K562 (cell line): ENCODE data around the gene SHBG. TPM values are rescaled to one million over a fixed set of nuclear protein-coding genes. Genes with fewer than 3 reads are reported as not detected.

Experiments used
- CREB1 ChIP-seq, 2 experiments: sonication (generic) in 1 of 2; formaldehyde crosslinking in 1 of 2; IDR thresholded peaks; 2 replicates each; pipeline versions ENCODE4 v1.6.1 to v1.8.0; 2012 to 2022; ENCODE audit warnings: inconsistent platforms in 1 of 2, mild to moderate bottlenecking in 1 of 2, missing genetic modification reagents in 1 of 2, moderate library complexity in 1 of 2
- HMGN3 ChIP-seq: IDR thresholded peaks from 2 replicates; pipeline ENCODE4 v1.6.1; 2011; ENCODE audit warnings: borderline replicate concordance, low read depth, mild to moderate bottlenecking, mixed read lengths, low read length; ENCODE audit not compliant: insufficient read length; ENCODE audit errors: extremely low read depth
- KAT7 ChIP-seq: sonication (generic); formaldehyde crosslinking; IDR thresholded peaks from 2 replicates; pipeline ENCODE4 v1.8.0; 2022; ENCODE audit warnings: missing genetic modification reagents, mild to moderate bottlenecking, borderline replicate concordance
- MAZ ChIP-seq, 2 experiments: fragments of 450-650 bp in 1 of 2; sonication (generic) in 1 of 2; formaldehyde crosslinking; IDR thresholded peaks in 1 of 2; conservative IDR thresholded peaks in 1 of 2; 2 replicates each; pipeline versions ENCODE4 v1.4.0 to v1.5.0; 2020; ENCODE audit warnings: mild to moderate bottlenecking in 1 of 2, missing genetic modification reagents in 1 of 2
- PCBP1 ChIP-seq: fragments of 200-400 bp; formaldehyde crosslinking; IDR thresholded peaks from 2 replicates; pipeline ENCODE4 v1.6.1; 2018; ENCODE audit warnings: mild to moderate bottlenecking, low read depth, low read length; ENCODE audit not compliant: poor library complexity, severe bottlenecking
- RFX1 ChIP-seq: fragments of 450-650 bp; IDR thresholded peaks from 2 replicates; pipeline ENCODE4 v1.6.1; 2016; ENCODE audit warnings: mild to moderate bottlenecking, moderate library complexity
- SIRT6 ChIP-seq: IDR thresholded peaks from one replicate; pipeline ENCODE4 v1.6.1; 2012; ENCODE audit warnings: low read depth, mild to moderate bottlenecking, control low read depth, inconsistent platforms, low read length, moderate library complexity
- SLC30A9 ChIP-seq: fragments of 250-450 bp; sonication (Bioruptor Pico); IDR thresholded peaks from 2 replicates; pipeline ENCODE4 v1.8.0; 2022; ENCODE audit warnings: mild to moderate bottlenecking, moderate library complexity
- ZBTB1 ChIP-seq: sonication (generic); formaldehyde crosslinking; IDR thresholded peaks from 2 replicates; pipeline ENCODE4 v1.8.1; 2023; ENCODE audit warnings: missing genetic modification reagents, low read depth, mild to moderate bottlenecking, borderline replicate concordance
- ZBTB17 ChIP-seq: fragments of 450-650 bp; formaldehyde crosslinking; IDR thresholded peaks from 2 replicates; pipeline ENCODE4 v1.4.0; 2020; ENCODE audit warnings: mild to moderate bottlenecking
- ZBTB9 ChIP-seq: fragments of 450-650 bp; formaldehyde crosslinking; IDR thresholded peaks from 2 replicates; pipeline ENCODE4 v1.4.0; 2020; ENCODE audit warnings: mild to moderate bottlenecking, moderate library complexity
- ZNF134 ChIP-seq: fragments of 250-450 bp; sonication (Bioruptor Pico); conservative IDR thresholded peaks from 2 replicates; pipeline ENCODE4 v1.4.0; 2020
- ZNF280A ChIP-seq: fragments of 450-650 bp; IDR thresholded peaks from 2 replicates; pipeline ENCODE4 v1.6.1; 2018; ENCODE audit warnings: mild to moderate bottlenecking, low read depth; ENCODE audit not compliant: partially characterized antibody
- ZNF583 ChIP-seq: fragments of 250-450 bp; sonication (Bioruptor Pico); IDR thresholded peaks from 2 replicates; pipeline ENCODE4 v1.4.0; 2020
- ZNF584 ChIP-seq: fragments of 200-800 bp; sonication (Bioruptor generic); IDR thresholded peaks from 2 replicates; pipeline ENCODE4 v1.6.1; 2016; ENCODE audit warnings: low read depth, mild to moderate bottlenecking, missing genetic modification characterization, missing compliant biosample characterization
- polyA plus RNA-seq, 8 experiments: library from polyadenylated mRNA; depleted of rRNA in 4 of 8; stranded (reverse) in 5 of 8; unstranded in 3 of 8; fragments of >200 nt; fragmentation: Nextera tagmentation in 2 of 8; fragmentation: Illumina TruSeq in 1 of 8; extraction: Ambion mirVana in 2 of 8; extraction: Trizol in 1 of 8; gene quantifications; 2 replicates each; pipeline versions ENCODE4 v1.2.1 to v1.2.3, GENCODE V29; 2011 to 2014; ENCODE audit warnings: inconsistent platforms in 1 of 8, missing spikeins in 1 of 8
- total RNA-seq, 7 experiments: library from RNA; depleted of rRNA in 6 of 7; stranded (reverse); fragments of >200 nt in 6 of 7; fragmentation: Illumina TruSeq in 2 of 7; extraction: Trizol in 2 of 7; gene quantifications; 2 replicates each; pipeline versions ENCODE4 v1.2.1 to v1.2.3, GENCODE V29; 2011 to 2021; ENCODE audit warnings: low replicate concordance in 1 of 7
- TF ChIP-seq, protein P1 (sequence below): sonication (generic); formaldehyde crosslinking; IDR thresholded peaks from 2 replicates; pipeline ENCODE4 v1.8.0; 2023; ENCODE audit warnings: mild to moderate bottlenecking, missing genetic modification reagents
- TF ChIP-seq, protein P2 (sequence below), 3 experiments: fragments of 200-800 bp in 1 of 3; sonication (Bioruptor generic) in 1 of 3; sonication (generic) in 1 of 3; formaldehyde crosslinking in 1 of 3; IDR thresholded peaks; 2 replicates each; pipeline versions ENCODE4 v1.6.1 to v1.8.0; 2016 to 2022; ENCODE audit warnings: mild to moderate bottlenecking in 2 of 3, missing compliant biosample characterization in 2 of 3, missing genetic modification characterization in 2 of 3, missing genetic modification reagents in 1 of 3

Gene SHBG
- total and polyA plus RNA-seq, 9 of the 15 experiments (the other 6 are each of a cell fraction or from before 2014, with no cell fraction given), result not detected

DNA sequence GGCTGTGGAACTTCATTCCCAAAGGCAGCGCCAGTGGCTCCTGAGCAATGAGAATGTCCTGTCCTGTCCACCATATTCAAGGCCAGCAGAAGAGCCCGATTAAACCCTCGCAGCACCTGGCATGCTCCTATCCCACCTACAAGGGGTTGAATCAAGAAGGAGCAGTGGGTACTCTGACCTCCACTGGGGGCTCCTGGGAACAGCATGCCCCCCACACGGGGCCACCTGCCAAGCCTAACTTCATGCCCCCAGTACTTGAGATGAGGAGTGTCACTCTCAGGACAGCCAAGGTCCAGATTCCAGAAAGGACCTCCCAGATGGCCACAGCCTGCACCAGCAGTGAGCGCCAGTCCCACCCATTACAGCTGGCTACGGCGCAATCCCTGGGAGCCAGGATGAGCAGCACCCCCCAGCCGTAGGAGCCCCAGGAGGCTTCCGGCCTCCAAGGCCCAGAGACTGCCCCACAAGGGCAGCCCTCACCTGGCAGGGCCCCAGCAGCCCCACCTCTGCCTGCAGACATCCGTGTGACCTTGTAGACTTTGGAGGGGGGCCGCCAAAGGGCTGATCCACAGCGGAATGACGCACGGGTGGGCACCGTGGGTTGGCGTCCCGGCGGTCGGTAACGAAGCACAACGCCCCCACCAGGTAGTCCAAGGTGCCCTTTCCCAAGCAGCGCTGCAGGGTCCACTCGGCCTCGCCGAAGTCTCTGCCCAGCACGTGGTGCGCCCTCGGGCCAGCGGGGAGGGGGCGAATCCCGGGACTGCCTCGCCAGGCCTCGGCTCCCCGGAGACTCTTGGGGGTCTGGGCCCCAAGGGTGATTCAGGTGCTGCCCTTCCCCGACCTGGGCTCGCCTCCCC is 47.3 kb upstream of the SHBG start (continued):
- TF ChIP-seq ZNF280A, result no peak
- TF ChIP-seq SLC30A9 (CRISPR knock-in tag), result no peak
- TF ChIP-seq RFX1, result no peak
- peak in 1 of 2 experiments; percentile 48; a peak in 2 of 4 replicates for TF ChIP-seq MAZ (CRISPR knock-in tag; conservative IDR thresholded peaks at IDR 0.05 in 1 of 2, IDR thresholded peaks at IDR 0.05 in 1 of 2)
- no peak for TF ChIP-seq CREB1 (IDR thresholded peaks at IDR 0.05)
- no peak; the same call in 1 of the 2 replicates for TF ChIP-seq CREB1 (CRISPR knock-in tag; IDR thresholded peaks at IDR 0.05)
- 0 out of 2 replicates have a peak, but pooled peaks have one; percentile 45 for TF ChIP-seq ZNF584 (CRISPR knock-in tag)
- TF ChIP-seq HMGN3, result peak; percentile 39
- peak; percentile 44 for TF ChIP-seq PCBP1
- 0 out of 2 replicates have a peak, but pooled peaks have one; percentile 15 for TF ChIP-seq ZBTB1 (CRISPR knock-in tag)
- peak; percentile 73 for TF ChIP-seq ZBTB17 (CRISPR knock-in tag)
- 0 out of 2 replicates have a peak, but pooled peaks have one; percentile 7 for TF ChIP-seq KAT7
- TF ChIP-seq ZNF134, result 0 out of 2 replicates have a peak, but pooled peaks have one; percentile 30
- no peak; the same call in 1 of the 2 replicates for TF ChIP-seq ZNF583
- TF ChIP-seq SIRT6, result no peak
- TF ChIP-seq, protein P1, sequence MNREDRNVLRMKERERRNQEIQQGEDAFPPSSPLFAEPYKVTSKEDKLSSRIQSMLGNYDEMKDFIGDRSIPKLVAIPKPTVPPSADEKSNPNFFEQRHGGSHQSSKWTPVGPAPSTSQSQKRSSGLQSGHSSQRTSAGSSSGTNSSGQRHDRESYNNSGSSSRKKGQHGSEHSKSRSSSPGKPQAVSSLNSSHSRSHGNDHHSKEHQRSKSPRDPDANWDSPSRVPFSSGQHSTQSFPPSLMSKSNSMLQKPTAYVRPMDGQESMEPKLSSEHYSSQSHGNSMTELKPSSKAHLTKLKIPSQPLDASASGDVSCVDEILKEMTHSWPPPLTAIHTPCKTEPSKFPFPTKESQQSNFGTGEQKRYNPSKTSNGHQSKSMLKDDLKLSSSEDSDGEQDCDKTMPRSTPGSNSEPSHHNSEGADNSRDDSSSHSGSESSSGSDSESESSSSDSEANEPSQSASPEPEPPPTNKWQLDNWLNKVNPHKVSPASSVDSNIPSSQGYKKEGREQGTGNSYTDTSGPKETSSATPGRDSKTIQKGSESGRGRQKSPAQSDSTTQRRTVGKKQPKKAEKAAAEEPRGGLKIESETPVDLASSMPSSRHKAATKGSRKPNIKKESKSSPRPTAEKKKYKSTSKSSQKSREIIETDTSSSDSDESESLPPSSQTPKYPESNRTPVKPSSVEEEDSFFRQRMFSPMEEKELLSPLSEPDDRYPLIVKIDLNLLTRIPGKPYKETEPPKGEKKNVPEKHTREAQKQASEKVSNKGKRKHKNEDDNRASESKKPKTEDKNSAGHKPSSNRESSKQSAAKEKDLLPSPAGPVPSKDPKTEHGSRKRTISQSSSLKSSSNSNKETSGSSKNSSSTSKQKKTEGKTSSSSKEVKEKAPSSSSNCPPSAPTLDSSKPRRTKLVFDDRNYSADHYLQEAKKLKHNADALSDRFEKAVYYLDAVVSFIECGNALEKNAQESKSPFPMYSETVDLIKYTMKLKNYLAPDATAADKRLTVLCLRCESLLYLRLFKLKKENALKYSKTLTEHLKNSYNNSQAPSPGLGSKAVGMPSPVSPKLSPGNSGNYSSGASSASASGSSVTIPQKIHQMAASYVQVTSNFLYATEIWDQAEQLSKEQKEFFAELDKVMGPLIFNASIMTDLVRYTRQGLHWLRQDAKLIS (CRISPR knock-in tag), result 0 out of 2 replicates have a peak, but pooled peaks have one; percentile 18
- TF ChIP-seq ZBTB9 (CRISPR knock-in tag), result 0 out of 2 replicates have a peak, but pooled peaks have one; percentile 76
- TF ChIP-seq, protein P2, sequence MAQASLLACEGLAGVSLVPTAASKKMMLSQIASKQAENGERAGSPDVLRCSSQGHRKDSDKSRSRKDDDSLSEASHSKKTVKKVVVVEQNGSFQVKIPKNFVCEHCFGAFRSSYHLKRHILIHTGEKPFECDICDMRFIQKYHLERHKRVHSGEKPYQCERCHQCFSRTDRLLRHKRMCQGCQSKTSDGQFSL (CRISPR knock-in tag; IDR thresholded peaks at IDR 0.05), result peak; percentile 48; the same call in 1 of the 2 replicates
- TF ChIP-seq, protein P2 (tag; IDR thresholded peaks at IDR 0.05), result peak in 1 of 2 experiments; percentile 65; a peak in 1 of 4 replicates
